Activated naive CD8-positive, alpha-beta T cell treated with anti-CD3 and anti-CD28 coated beads, Interleukin-2, amount 50 U/mL, for 24 hours (primary cell): Measurements from ENCODE around the gene HDGFL3.
"Not testable (repeated sequence)": the region's sequence is repeated elsewhere in the genome, so short reads cannot be mapped to it uniquely, and the experiment has no call there.

Experiments
- ATAC-seq: fragments of 150-1000 bp; cut with Tn5 transposase; one replicate; pipeline ENCODE4 v1.10.0; 2021
- DNase-seq: peaks from one replicate; pipeline ENCODE4 v3.0.0; 2021
- H3K27ac Mint-ChIP-seq: one replicate; pipeline ENCODE4 v1.8.0; 2021; ENCODE audit warnings: mild to moderate bottlenecking, mixed read lengths
- H3K27me3 Mint-ChIP-seq: one replicate; pipeline ENCODE4 v1.8.0; 2021; ENCODE audit warnings: mixed read lengths
- H3K36me3 Mint-ChIP-seq: one replicate; pipeline ENCODE4 v1.8.0; 2021; ENCODE audit warnings: low read depth, mixed read lengths
- H3K4me1 Mint-ChIP-seq: one replicate; pipeline ENCODE4 v1.8.0; 2021; ENCODE audit warnings: mixed read lengths
- H3K4me3 Mint-ChIP-seq: one replicate; pipeline ENCODE4 v1.8.0; 2021; ENCODE audit warnings: mild to moderate bottlenecking, moderate library complexity, mixed read lengths
- H3K9me3 Mint-ChIP-seq: one replicate; pipeline ENCODE4 v1.8.0; 2021; ENCODE audit warnings: mixed read lengths

Gene HDGFL3

GRCh38 chr15:83087576-83087975 is 120.0 kb downstream of the HDGFL3 start:
- no peak overlapping the region for H3K4me3 Mint-ChIP-seq
- H3K36me3 Mint-ChIP-seq, result no peaks in the 10 kb centered on the region
- ATAC-seq, result no peak
- H3K27ac Mint-ChIP-seq, result no peak overlapping the region
- H3K4me1 Mint-ChIP-seq, result peaks cover 6% of the 10 kb centered on the region
- H3K9me3 Mint-ChIP-seq, result no peaks in the 10 kb centered on the region
- DNase-seq, result no peak
- peaks cover 4% of the 10 kb centered on the region for H3K27me3 Mint-ChIP-seq

GRCh38 chr15:83085864-83086552 is 121.6 kb downstream of the HDGFL3 start:
- not testable (repeated sequence) for H3K36me3 Mint-ChIP-seq

DNA sequence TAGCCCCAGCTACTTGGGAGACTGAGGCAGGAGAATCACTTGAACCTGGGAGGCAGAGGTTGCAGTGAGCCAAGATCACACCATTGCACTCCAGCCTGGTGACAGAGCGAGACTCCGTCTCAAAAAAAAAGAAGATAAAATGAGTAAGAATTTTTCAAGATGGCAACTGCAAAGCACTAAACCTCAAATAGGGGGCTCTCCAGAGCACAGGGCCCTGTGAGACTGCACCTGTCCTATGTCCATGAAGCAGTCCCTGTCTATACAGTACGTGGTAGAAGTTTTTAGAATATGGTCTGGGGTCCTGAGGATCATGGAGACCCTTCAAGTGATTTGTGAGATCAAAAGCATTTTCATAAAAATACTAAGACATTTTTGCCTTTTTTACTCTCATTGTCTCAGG is 122.2 kb downstream of the HDGFL3 start:
- not testable (repeated sequence) for H3K36me3 Mint-ChIP-seq, ATAC-seq, DNase-seq, H3K4me1 Mint-ChIP-seq, H3K4me3 Mint-ChIP-seq, H3K27ac Mint-ChIP-seq, H3K9me3 Mint-ChIP-seq
- H3K27me3 Mint-ChIP-seq, result peaks cover 13% of the 10 kb centered on the region

More at GRCh38 chr15:83085864-83086552, 121.6 kb downstream of the HDGFL3 start:
- not testable (repeated sequence) for H3K4me3 Mint-ChIP-seq, DNase-seq, H3K9me3 Mint-ChIP-seq, ATAC-seq, H3K4me1 Mint-ChIP-seq, H3K27ac Mint-ChIP-seq
- H3K27me3 Mint-ChIP-seq, result peaks cover 13% of the 10 kb centered on the region

- DNase-seq (no peak), ATAC-seq (no peak)
- no peaks in the 10 kb centered on the region for H3K36me3 Mint-ChIP-seq
- H3K9me3 Mint-ChIP-seq, result no peaks in the 10 kb centered on the region
- no peak overlapping the region for H3K27ac Mint-ChIP-seq
- peaks cover 4% of the 10 kb centered on the region for H3K4me1 Mint-ChIP-seq
- no peak overlapping the region for H3K4me3 Mint-ChIP-seq
- H3K27me3 Mint-ChIP-seq, result peaks cover 35% of the 10 kb centered on the region
Measured at GRCh38 chr15:83082730-83083386, 124.8 kb downstream of the HDGFL3 start.

GRCh38 chr15:83081256-83082014 is 126.2 kb downstream of the HDGFL3 start:
- peaks cover 4% of the 10 kb centered on the region for H3K4me1 Mint-ChIP-seq
- DNase-seq (no peak), ATAC-seq (peak; percentile 40)
- peak overlapping the region; percentile 31 for H3K27ac Mint-ChIP-seq
- no peak overlapping the region for H3K4me3 Mint-ChIP-seq
- H3K36me3 Mint-ChIP-seq, result no peaks in the 10 kb centered on the region
- peaks cover 37% of the 10 kb centered on the region for H3K27me3 Mint-ChIP-seq
- no peaks in the 10 kb centered on the region for H3K9me3 Mint-ChIP-seq

- Mint-ChIP-seq H3K36me3 (no peaks in the 10 kb centered on the region), H3K9me3 (peaks cover 9% of the 10 kb centered on the region), H3K4me1 (peaks cover 4% of the 10 kb centered on the region), H3K27ac (no peak overlapping the region), H3K27me3 (peaks cover 42% of the 10 kb centered on the region), H3K4me3 (no peak overlapping the region)
- ATAC-seq (no peak), DNase-seq (no peak)
Measured at GRCh38 chr15:83078712-83079111, 128.9 kb downstream of the HDGFL3 start.
